Measurements from ENCODE around the gene CHD6. TPM values are rescaled to one million over a fixed set of nuclear protein-coding genes. Genes with fewer than 3 reads are reported as not detected.
A peak's percentile ranks its signal among the peaks of the same experiment; 100 is the strongest.

The CHD6 gene
- total and polyA plus RNA-seq, 2 of the 13 experiments (the other 11 are each of a cell fraction or from before 2014, with no cell fraction given) = 14.4 to 52.0 TPM

GRCh38 chr20:41509316-41510200 lies 108.6 kb downstream of the CHD6 start (continued):
- TF ChIP-seq AFF4 (CRISPR knock-in tag; IDR thresholded peaks at IDR 0.05) (no peak), RELA (CRISPR knock-in tag; IDR thresholded peaks at IDR 0.05) (no peak), GPBP1L1 (CRISPR knock-in tag; IDR thresholded peaks at IDR 0.05) (no peak), HNRNPLL (IDR thresholded peaks at IDR 0.05; ENCODE audit: low read depth, low read length, poor library complexity, severe bottlenecking) (no peak), PTBP1 (IDR thresholded peaks at IDR 0.05; ENCODE audit: low read depth, low read length, poor library complexity, severe bottlenecking) (no peak), NFE2L1 (CRISPR knock-in tag; IDR thresholded peaks at IDR 0.05; ENCODE audit: borderline replicate concordance) (no peak), ZNF331 (CRISPR knock-in tag; IDR thresholded peaks at IDR 0.05) (peak; percentile 34; the same call in 1 of the 2 replicates), CHCHD3 (CRISPR knock-in tag; IDR thresholded peaks at IDR 0.05) (no peak), LCORL (IDR thresholded peaks at IDR 0.05) (no peak), LCORL (CRISPR knock-in tag; IDR thresholded peaks at IDR 0.05) (0 out of 2 replicates have a peak, but pooled peaks have one; percentile 31), SATB2 (CRISPR knock-in tag; IDR thresholded peaks at IDR 0.05) (no peak), MYNN (CRISPR knock-in tag; IDR thresholded peaks at IDR 0.05; ENCODE audit: low read depth) (no peak), ZNF619 (CRISPR knock-in tag; IDR thresholded peaks at IDR 0.05) (no peak), TEF (CRISPR knock-in tag; IDR thresholded peaks at IDR 0.05) (no peak), DMAP1 (CRISPR knock-in tag; IDR thresholded peaks at IDR 0.05) (no peak), KLF16 (CRISPR knock-in tag; IDR thresholded peaks at IDR 0.05) (no peak), POGK (CRISPR knock-in tag; conservative IDR thresholded peaks at IDR 0.05) (0 out of 2 replicates have a peak, but pooled peaks have one; percentile 32), TBL1XR1 (IDR thresholded peaks at IDR 0.05; ENCODE audit: borderline replicate concordance, low read length, partially characterized antibody) (no peak), SOX13 (IDR thresholded peaks at IDR 0.05) (no peak), SOX13 (CRISPR knock-in tag; conservative IDR thresholded peaks at IDR 0.05 in 1 of 2, IDR thresholded peaks at IDR 0.05 in 1 of 2) (no peak; a peak in 1 of 4 replicates), SALL1 (CRISPR knock-in tag; IDR thresholded peaks at IDR 0.05) (peak; percentile 22; the same call in 1 of the 2 replicates), JUN (CRISPR knock-in tag; IDR thresholded peaks at IDR 0.05) (no peak), ZKSCAN5 (CRISPR knock-in tag; IDR thresholded peaks at IDR 0.05) (no peak)

All from HepG2 (cell line).